GM23248 (cell line): ENCODE results near the gene CEBPG. TPM values are rescaled to one million over a fixed set of nuclear protein-coding genes. Genes with fewer than 3 reads are reported as not detected.

Experiments
- DNase-seq: peaks from one replicate; pipeline ENCODE4 v3.0.0-alpha.2; 2015
- H2AFZ ChIP-seq: fragments of 200-600 bp; sonication (generic); 2 replicates; pipeline ENCODE4 v1.6.1; 2016; ENCODE audit warnings: antibody characterized with exemption
- H3F3A ChIP-seq: fragments of 200-600 bp; sonication (generic); 2 replicates; pipeline ENCODE4 v1.6.1; 2016; ENCODE audit warnings: mild to moderate bottlenecking, antibody characterized with exemption, mixed run types; ENCODE audit not compliant: insufficient read depth
- H3K27ac ChIP-seq: fragments of 200-600 bp; sonication (generic); 2 replicates; pipeline ENCODE4 v1.5.1; 2016; ENCODE audit warnings: mild to moderate bottlenecking
- H3K27me3 ChIP-seq: fragments of 200-600 bp; sonication (generic); replicated peaks from 2 replicates; pipeline ENCODE4 v1.6.1; 2016; ENCODE audit warnings: mild to moderate bottlenecking; ENCODE audit not compliant: insufficient read depth
- H3K36me3 ChIP-seq: fragments of 200-600 bp; sonication (generic); 2 replicates; pipeline ENCODE4 v1.6.1; 2016; ENCODE audit warnings: low read depth, mild to moderate bottlenecking
- H3K4me1 ChIP-seq: fragments of 200-600 bp; sonication (generic); 2 replicates; pipeline ENCODE4 v1.6.1; 2016; ENCODE audit warnings: mild to moderate bottlenecking; ENCODE audit not compliant: insufficient read depth
- H3K4me2 ChIP-seq: fragments of 200-600 bp; sonication (generic); one replicate; pipeline ENCODE4 v1.6.1; 2016; ENCODE audit warnings: mild to moderate bottlenecking; ENCODE audit not compliant: unreplicated experiment
- H3K4me3 ChIP-seq: fragments of 200-600 bp; sonication (generic); 2 replicates; pipeline ENCODE4 v1.5.1; 2016; ENCODE audit warnings: mild to moderate bottlenecking
- H3K79me2 ChIP-seq: fragments of 200-600 bp; sonication (generic); 2 replicates; pipeline ENCODE4 v1.6.1; 2016; ENCODE audit warnings: mild to moderate bottlenecking; ENCODE audit not compliant: insufficient read depth
- H3K9ac ChIP-seq: fragments of 200-600 bp; sonication (generic); 2 replicates; pipeline ENCODE4 v1.6.1; 2016; ENCODE audit warnings: mild to moderate bottlenecking
- H3K9me2 ChIP-seq: fragments of 200-600 bp; sonication (generic); 2 replicates; pipeline ENCODE4 v1.6.1; 2016; ENCODE audit warnings: mixed run types, mild to moderate bottlenecking, moderate library complexity; ENCODE audit not compliant: insufficient read depth
- H3K9me3 ChIP-seq: fragments of 200-600 bp; sonication (generic); one replicate; pipeline ENCODE4 v1.6.1; 2017; ENCODE audit warnings: low read depth
- H4K20me1 ChIP-seq: fragments of 200-600 bp; sonication (generic); 2 replicates; pipeline ENCODE4 v1.6.0; 2016; ENCODE audit not compliant: insufficient read depth
- EZH2 ChIP-seq: fragments of 200-600 bp; sonication (generic); IDR thresholded peaks from 2 replicates; pipeline ENCODE4 v1.6.1; 2018; ENCODE audit warnings: antibody characterized with exemption, mild to moderate bottlenecking; ENCODE audit not compliant: insufficient read depth, poor library complexity, severe bottlenecking
- EZH2phosphoT487 ChIP-seq: fragments of 200-600 bp; sonication (generic); IDR thresholded peaks from 2 replicates; pipeline ENCODE4 v1.6.1; 2018; ENCODE audit warnings: antibody characterized with exemption, moderate library complexity, mild to moderate bottlenecking, low read depth; ENCODE audit not compliant: insufficient read depth
- WGBS, 2 experiments: methylation state at CpG; one replicate each; pipeline ENCODE4 v1.1.6; 2015 to 2017; ENCODE audit warnings: low lambda C conversion rate in 2 of 2, low coverage in 1 of 2; ENCODE audit errors: missing lambda C conversion rate in 2 of 2; 5-methylcytosine and 5-hydroxymethylcytosine counted together
- in situ Hi-C: fragments of 300-500 bp; cut with MboI; formaldehyde crosslinking; loops from 2 replicates; pipeline ENCODE4 v1.15.0; 2020
- polyA plus RNA-seq: library from polyadenylated mRNA; unstranded; fragments of >200 nt; fragmentation: Nextera tagmentation; extraction: Ambion mirVana; gene quantifications from 2 replicates; pipeline ENCODE4 v1.2.1, GENCODE V29; 2016
- total RNA-seq: library from RNA; depleted of rRNA; stranded (reverse); fragments of >200 nt; shearing (Covaris generic); gene quantifications from 2 replicates; pipeline ENCODE4 v1.2.3, GENCODE V29; 2014

CEBPG gene
- total and polyA plus RNA-seq, 2 experiments from 2014 or later = 27.6 to 36.2 TPM

DNA sequence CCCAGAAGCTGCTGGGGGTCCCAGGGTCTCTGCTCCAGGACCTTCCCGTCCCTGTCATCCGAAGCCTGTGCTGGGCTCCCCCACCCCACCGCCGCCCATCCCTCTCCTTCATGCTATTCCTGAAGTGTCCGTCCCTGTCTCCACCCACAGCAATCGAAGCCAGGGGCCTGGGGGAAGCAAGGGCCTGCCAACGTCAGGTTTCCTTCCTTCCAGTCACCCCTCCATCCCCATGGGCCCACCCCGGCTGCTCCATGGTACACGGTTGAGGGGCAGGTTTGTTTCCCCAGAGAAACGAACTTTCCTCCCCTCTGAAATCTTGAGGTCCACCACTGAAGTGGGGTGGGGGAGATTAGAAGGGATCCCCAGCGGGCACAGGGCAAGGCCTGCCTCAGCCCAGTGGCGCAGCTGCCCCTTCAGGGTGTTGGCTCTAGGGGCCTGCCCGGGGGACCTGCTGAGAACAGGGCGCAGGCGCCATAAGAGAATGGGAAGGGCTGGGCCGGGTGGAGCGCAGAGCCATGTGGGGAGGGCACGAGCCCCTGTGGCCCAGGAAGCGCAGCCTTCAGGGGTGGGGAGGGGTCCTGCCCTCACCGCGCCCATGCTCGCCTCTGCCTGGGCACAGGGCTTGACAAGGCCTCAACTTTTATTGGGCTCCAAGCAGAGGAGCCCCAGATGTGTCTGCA, 16.1 kb downstream of the CEBPG start:
- Histone ChIP-seq H3K4me2 (no peak overlapping the region), H2AFZ (no peak overlapping the region), H4K20me1 (0 out of 2 replicates have a peak, but pooled peaks cover 10% of the 10 kb centered on the region), H3K9me3 (no peaks in the 10 kb centered on the region), H3K9ac (no peak overlapping the region), H3K9me2 (no peaks in the 10 kb centered on the region), H3F3A (peaks cover 8% of the 10 kb centered on the region; the same call in 1 of the 2 replicates), H3K36me3 (no peaks in the 10 kb centered on the region), H3K27me3 (no peaks in the 10 kb centered on the region), H3K27ac (no peak overlapping the region), H3K4me1 (peaks cover 19% of the 10 kb centered on the region), H3K4me3 (no peak overlapping the region), H3K79me2 (peaks cover 55% of the 10 kb centered on the region)
- TF ChIP-seq EZH2 (no peak), EZH2phosphoT487 (no peak)
- DNase-seq = no peak
- in situ Hi-C loops = no loop called here
- WGBS, 2 experiments = 61 to 66% methylated on average over 22 of the region's 22 CpGs

DNA sequence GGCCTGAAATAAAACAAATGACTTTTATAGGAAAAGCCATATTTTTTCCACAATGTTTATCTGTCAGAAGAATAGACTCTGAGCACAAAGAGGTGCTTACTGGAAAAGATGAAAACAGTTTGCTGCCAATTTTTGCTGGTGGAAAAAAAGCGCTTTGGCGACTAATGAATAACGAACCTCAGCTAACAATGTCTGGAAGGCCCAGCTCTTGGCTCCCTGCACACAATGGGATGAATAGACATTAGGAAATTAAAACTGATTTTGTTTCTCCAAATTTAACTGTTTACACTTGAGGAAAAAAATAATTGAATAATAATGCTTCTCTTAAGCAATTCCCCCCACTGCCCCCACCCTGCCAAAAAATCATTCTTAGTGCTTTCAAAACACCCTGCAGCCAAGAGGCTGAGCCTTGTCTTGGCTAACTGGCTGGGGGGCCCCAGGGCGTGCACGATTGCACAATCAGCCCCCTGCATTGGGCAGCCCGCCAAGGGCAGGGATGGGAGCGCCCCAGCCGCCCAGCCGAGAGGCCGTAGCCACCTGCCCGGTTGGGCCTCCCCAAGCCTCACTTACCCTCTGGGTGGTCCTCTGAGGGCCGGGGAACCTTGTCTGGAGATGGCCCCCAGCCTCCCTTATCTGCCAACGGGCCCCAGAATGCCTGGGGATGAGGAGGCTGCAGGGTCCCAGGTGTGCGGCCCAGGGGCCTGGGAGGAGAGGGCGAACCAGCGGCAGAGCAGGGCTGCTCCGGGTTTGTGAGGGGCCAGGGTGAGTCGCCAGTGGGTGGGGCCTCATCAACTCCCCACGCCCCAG, 16.8 kb downstream of the CEBPG start:
- peaks cover 27% of the 10 kb centered on the region for H3K4me1 ChIP-seq
- H3K27ac ChIP-seq = no peak overlapping the region
- H3F3A ChIP-seq = peaks cover 8% of the 10 kb centered on the region; the same call in 1 of the 2 replicates
- no peaks in the 10 kb centered on the region for H3K9me3 ChIP-seq
- H3K27me3 ChIP-seq = no peaks in the 10 kb centered on the region
- no peak overlapping the region for H3K9ac ChIP-seq
- no peak overlapping the region for H3K4me2 ChIP-seq
- H3K36me3 ChIP-seq = no peaks in the 10 kb centered on the region
- peaks cover 47% of the 10 kb centered on the region for H3K79me2 ChIP-seq
- no peaks in the 10 kb centered on the region for H3K9me2 ChIP-seq
- H3K4me3 ChIP-seq = no peak overlapping the region
- 0 out of 2 replicates have a peak, but pooled peaks cover 8% of the 10 kb centered on the region for H4K20me1 ChIP-seq
- WGBS, 2 experiments = 44 to 53% methylated on average over 15 to 19 of the region's 19 CpGs
- in situ Hi-C loops = no loop called here
- TF ChIP-seq EZH2 (no peak), EZH2phosphoT487 (no peak)
- H2AFZ ChIP-seq = no peak overlapping the region
- DNase-seq = no peak

DNA sequence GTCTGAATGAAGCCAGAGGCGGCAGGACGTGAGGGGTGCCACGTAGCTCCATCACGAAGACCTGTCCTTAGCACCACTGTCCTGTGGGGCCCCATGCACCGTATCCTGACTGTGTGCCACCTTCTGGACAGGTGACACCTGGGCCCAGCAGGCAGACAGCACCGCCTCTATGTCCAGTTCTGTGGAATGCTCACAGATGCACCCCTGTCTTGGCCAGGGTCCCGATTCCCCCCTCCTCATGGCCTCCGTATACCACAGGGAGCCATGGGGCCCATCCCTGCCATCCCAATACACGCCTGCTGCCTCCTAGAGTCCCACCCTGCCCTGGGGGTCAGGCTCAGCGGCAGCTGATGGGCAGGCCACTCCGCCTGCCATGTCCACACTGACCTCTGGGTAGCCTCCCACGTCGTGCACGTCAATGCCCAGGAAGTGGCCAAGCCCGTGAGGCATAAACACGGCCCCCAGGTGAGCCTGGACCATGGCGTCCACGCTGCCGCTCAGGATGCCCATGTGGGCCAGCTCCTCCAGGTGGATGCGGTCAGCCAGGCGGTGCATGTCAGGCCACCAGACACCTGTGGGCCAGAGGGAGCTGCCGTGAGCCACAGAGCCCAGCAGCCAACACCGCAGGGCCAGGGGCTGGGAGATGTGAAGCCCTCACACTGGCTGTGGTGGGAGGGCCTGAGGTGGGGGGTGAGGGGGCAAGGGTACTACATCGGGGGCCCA, 17.6 kb downstream of the CEBPG start:
- H3K9me3 ChIP-seq = no peaks in the 10 kb centered on the region
- H3K9me2 ChIP-seq = no peaks in the 10 kb centered on the region
- H4K20me1 ChIP-seq = 0 out of 2 replicates have a peak, but pooled peaks cover under 1% of the 10 kb centered on the region
- no peaks in the 10 kb centered on the region for H3K27me3 ChIP-seq
- H3F3A ChIP-seq = peaks cover 8% of the 10 kb centered on the region; the same call in 1 of the 2 replicates
- H3K27ac ChIP-seq = no peak overlapping the region
- H3K9ac ChIP-seq = no peak overlapping the region
- H3K36me3 ChIP-seq = no peaks in the 10 kb centered on the region
- no peak overlapping the region for H2AFZ ChIP-seq
- no peak overlapping the region for H3K4me3 ChIP-seq
- no peak overlapping the region for H3K4me2 ChIP-seq
- DNase-seq = no peak
- 83 to 89% methylated on average over 23 of the region's 24 CpGs for WGBS, 2 experiments
- in situ Hi-C loops = no loop called here
- peaks cover 39% of the 10 kb centered on the region for H3K79me2 ChIP-seq
- TF ChIP-seq EZH2phosphoT487 = no peak
- no peak for TF ChIP-seq EZH2
- peaks cover 34% of the 10 kb centered on the region for H3K4me1 ChIP-seq

DNA sequence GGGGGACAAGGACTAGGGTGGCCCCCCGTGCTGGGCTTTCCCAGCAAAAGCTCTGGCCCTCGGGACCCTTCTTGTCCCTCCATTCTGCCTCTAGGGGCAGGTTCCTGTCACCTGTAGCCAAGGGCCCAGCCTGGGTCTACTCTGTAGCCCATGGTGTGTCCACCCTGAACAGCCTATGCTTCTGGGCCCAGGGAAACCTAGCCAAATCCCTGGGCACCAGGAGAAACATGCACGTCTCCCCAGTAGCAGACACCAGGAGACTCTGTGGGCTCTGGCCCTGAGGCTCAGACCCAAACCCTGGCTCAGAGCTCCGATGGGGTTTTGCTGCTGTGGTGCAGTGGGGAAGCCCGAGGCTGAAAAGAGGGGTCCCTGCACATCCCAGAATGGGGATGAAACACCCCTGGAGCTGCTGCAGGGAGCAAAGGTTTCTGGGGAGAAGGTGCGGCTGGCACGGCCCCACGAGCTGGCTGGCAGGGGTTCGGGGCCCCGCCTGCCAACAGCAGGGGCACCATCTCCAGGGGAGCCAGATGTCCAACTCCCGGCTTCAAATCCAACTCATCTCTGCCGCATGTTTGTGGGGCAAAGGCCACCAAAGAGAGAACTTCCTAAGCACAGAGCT, 18.2 kb downstream of the CEBPG start:
- H3K9me3 ChIP-seq = no peaks in the 10 kb centered on the region
- H3K36me3 ChIP-seq = no peaks in the 10 kb centered on the region
- no peak overlapping the region for H3K4me2 ChIP-seq
- no peaks in the 10 kb centered on the region for H3K9me2 ChIP-seq
- H3F3A ChIP-seq = peaks cover 8% of the 10 kb centered on the region; the same call in 1 of the 2 replicates
- H4K20me1 ChIP-seq = no peaks in the 10 kb centered on the region
- H3K9ac ChIP-seq = no peak overlapping the region
- H3K27ac ChIP-seq = no peak overlapping the region
- no peak overlapping the region for H2AFZ ChIP-seq
- TF ChIP-seq EZH2phosphoT487 = no peak
- no peak for TF ChIP-seq EZH2
- in situ Hi-C loops = no loop called here
- WGBS, 2 experiments = 62 to 68% methylated on average over 10 to 11 of the region's 12 CpGs
- H3K4me1 ChIP-seq = peaks cover 35% of the 10 kb centered on the region
- H3K4me3 ChIP-seq = no peak overlapping the region
- H3K27me3 ChIP-seq = no peaks in the 10 kb centered on the region
- peaks cover 33% of the 10 kb centered on the region for H3K79me2 ChIP-seq
- DNase-seq = no peak
